CD4-positive, alpha-beta T cell treated with Interferon alpha-2 for 1 hour (primary cell): ENCODE data around the gene DAP.

Source experiments
- DNase-seq, 2 donors: peaks; one replicate each; pipeline ENCODE4 v3.0.0-alpha.2; 2020 to 2022

Gene DAP

GRCh38 chr5:10760096-10760920 is 726 bp downstream of the DAP start:
- DNase-seq = peak; percentile 15 to 19

GRCh38 chr5:10759111-10759510 is 1.9 kb downstream of the DAP start:
- DNase-seq = no peak

- no peak for DNase-seq
These were observed 3.0 kb downstream of the DAP start for GRCh38 chr5:10757922-10758555.

- no peak for DNase-seq
These were observed 4.0 kb downstream of the DAP start for GRCh38 chr5:10757043-10757442.

GRCh38 chr5:10756549-10756948 is 4.5 kb downstream of the DAP start:
- DNase-seq = no peak

GRCh38 chr5:10753178-10753577 is 7.9 kb downstream of the DAP start:
- DNase-seq = no peak

GRCh38 chr5:10752451-10752850 is 8.6 kb downstream of the DAP start:
- no peak for DNase-seq

GRCh38 chr5:10750909-10751308 is 10.1 kb downstream of the DAP start:
- DNase-seq = no peak

- DNase-seq = no peak
These were observed 13.1 kb downstream of the DAP start for GRCh38 chr5:10747678-10748622.

GRCh38 chr5:10746711-10747110 is 14.3 kb downstream of the DAP start:
- no peak for DNase-seq

GRCh38 chr5:10745133-10745532 is 15.9 kb downstream of the DAP start:
- DNase-seq = no peak

GRCh38 chr5:10744681-10745080 is 16.4 kb downstream of the DAP start:
- no peak for DNase-seq

GRCh38 chr5:10743951-10744350 is 17.1 kb downstream of the DAP start:
- no peak for DNase-seq

GRCh38 chr5:10743526-10743925 is 17.5 kb downstream of the DAP start:
- no peak for DNase-seq

GRCh38 chr5:10741661-10742060 is 19.4 kb downstream of the DAP start:
- DNase-seq = no peak

GRCh38 chr5:10740384-10740783 is 20.6 kb downstream of the DAP start:
- no peak for DNase-seq

- DNase-seq = no peak
These were observed 23.2 kb downstream of the DAP start for GRCh38 chr5:10737880-10738279.

- no peak for DNase-seq
These were observed 24.2 kb downstream of the DAP start for GRCh38 chr5:10736808-10737207.

- no peak for DNase-seq
These were observed 24.7 kb downstream of the DAP start for GRCh38 chr5:10736354-10736753.

GRCh38 chr5:10735569-10736276 is 25.3 kb downstream of the DAP start:
- peak in 1 of 2 donors; percentile 53 for DNase-seq

- DNase-seq = no peak
These were observed 26.1 kb downstream of the DAP start for GRCh38 chr5:10734832-10735523.
